IMR-90 (cell line): ENCODE results near the gene P2RY2. TPM values are rescaled to one million over a fixed set of nuclear protein-coding genes. Genes with fewer than 3 reads are reported as not detected.

Experiments used
- ATAC-seq: fragments of 200-7000 bp; cut with Tn5 transposase; 2 replicates; pipeline ENCODE4 v1.9.1; 2020; ENCODE audit warnings: low read depth, mild to moderate bottlenecking, moderate library complexity
- BruUV-seq: library from RNA; stranded (reverse); fragments of 400-500 nt; replicated peaks from 2 replicates; lab custom pipeline; 2021; lab: Mats Ljungman, UMichigan
- CTCF ChIA-PET: fragments of 300-600 bp; formaldehyde crosslinking; extraction: SDS; loops from one replicate; lab custom pipeline; 2021; ENCODE audit warnings: antibody characterized with exemption; lab: Yijun Ruan, JAX
- POLR2A ChIA-PET: fragments of 300-600 bp; sonication (Branson Sonifier 250); formaldehyde crosslinking; loops from one replicate; lab custom pipeline; 2022; ENCODE audit warnings: antibody characterized with exemption; ENCODE audit not compliant: unreplicated experiment; lab: Charles Lee
- DNase-seq: peaks from one replicate; pipeline ENCODE4 v3.0.0; 2013
- H2AFZ ChIP-seq: replicated peaks from 2 replicates; pipeline ENCODE3; 2013; ENCODE audit warnings: low read length, mild to moderate bottlenecking; ENCODE audit not compliant: poor library complexity
- H2AK5ac ChIP-seq: 2 replicates; pipeline ENCODE4 v1.6.1; 2013; ENCODE audit warnings: low read depth, low read length, inconsistent platforms
- H2AK9ac ChIP-seq: replicated peaks from 2 replicates; pipeline ENCODE3; 2013; ENCODE audit warnings: mild to moderate bottlenecking, low read depth, low read length, moderate library complexity; ENCODE audit not compliant: poor library complexity
- H2BK120ac ChIP-seq: 2 replicates; pipeline ENCODE4 v1.6.1; 2013; ENCODE audit warnings: low read depth, low read length, inconsistent platforms
- H2BK15ac ChIP-seq: 3 replicates; pipeline ENCODE4 v1.6.1; 2013; ENCODE audit warnings: low read depth, low read length, inconsistent platforms
- H2BK20ac ChIP-seq: 2 replicates; pipeline ENCODE4 v1.6.1; 2013; ENCODE audit warnings: low read depth, mild to moderate bottlenecking, inconsistent platforms, low read length, moderate library complexity
- H2BK5ac ChIP-seq: 2 replicates; pipeline ENCODE4 v1.6.1; 2013; ENCODE audit warnings: mild to moderate bottlenecking, low read depth, low read length, inconsistent platforms; ENCODE audit not compliant: poor library complexity, severe bottlenecking
- H3K14ac ChIP-seq: replicated peaks from 2 replicates; pipeline ENCODE4 v1.6.1; 2013; ENCODE audit warnings: low read depth, low read length, inconsistent platforms
- H3K18ac ChIP-seq: 2 replicates; pipeline ENCODE4 v1.6.1; 2013; ENCODE audit warnings: low read depth, low read length, control low read depth
- H3K23ac ChIP-seq: 2 replicates; pipeline ENCODE4 v1.6.1; 2013; ENCODE audit warnings: low read depth, low read length, inconsistent platforms
- H3K27ac ChIP-seq: 2 replicates; pipeline ENCODE4 v1.5.1; 2013; ENCODE audit warnings: mild to moderate bottlenecking, control low read depth, low read length; ENCODE audit not compliant: insufficient read depth
- H3K27me3 ChIP-seq: 2 replicates; pipeline ENCODE4 v1.6.1; 2013; ENCODE audit warnings: low read length; ENCODE audit not compliant: control insufficient read depth, insufficient read depth
- H3K36me3 ChIP-seq: 2 replicates; pipeline ENCODE4 v1.6.1; 2013; ENCODE audit warnings: low read length, mixed read lengths; ENCODE audit not compliant: control insufficient read depth, insufficient read depth
- H3K4ac ChIP-seq: 2 replicates; pipeline ENCODE4 v1.6.1; 2013; ENCODE audit warnings: low read depth, low read length, inconsistent platforms
- H3K4me1 ChIP-seq: 2 replicates; pipeline ENCODE4 v1.6.1; 2013; ENCODE audit warnings: low read length, mixed read lengths; ENCODE audit not compliant: control insufficient read depth, insufficient read depth
- H3K4me2 ChIP-seq: 2 replicates; pipeline ENCODE4 v1.6.1; 2013; ENCODE audit warnings: low read depth, mild to moderate bottlenecking, control low read depth, low read length, moderate library complexity
- H3K4me3 ChIP-seq: 2 replicates; pipeline ENCODE4 v1.5.1; 2013; ENCODE audit warnings: low read depth, mild to moderate bottlenecking, control low read depth, low read length, moderate library complexity; ENCODE audit not compliant: insufficient read depth
- H3K56ac ChIP-seq: 2 replicates; pipeline ENCODE4 v1.6.1; 2013; ENCODE audit warnings: low read length, inconsistent platforms; ENCODE audit not compliant: insufficient read depth; ENCODE audit errors: extremely low read depth
- H3K79me1 ChIP-seq, 2 experiments: 2 replicates each; pipeline ENCODE4 v1.6.1; 2013; ENCODE audit warnings: low read length in 2 of 2, inconsistent platforms in 1 of 2, low read depth in 1 of 2
- H3K9ac ChIP-seq: 2 replicates; pipeline ENCODE4 v1.6.1; 2013; ENCODE audit warnings: low read depth, low read length, control low read depth
- H3K9me1 ChIP-seq: 2 replicates; pipeline ENCODE4 v1.6.1; 2013; ENCODE audit warnings: low read length, inconsistent platforms; ENCODE audit not compliant: insufficient read depth
- H3K9me3 ChIP-seq: 2 replicates; pipeline ENCODE4 v1.6.1; 2013; ENCODE audit warnings: low read length; ENCODE audit not compliant: control insufficient read depth, insufficient read depth
- H4K20me1 ChIP-seq: 2 replicates; pipeline ENCODE4 v1.6.1; 2013; ENCODE audit warnings: low read length, inconsistent platforms; ENCODE audit not compliant: insufficient read depth
- H4K5ac ChIP-seq: 2 replicates; pipeline ENCODE4 v1.6.1; 2013; ENCODE audit warnings: mild to moderate bottlenecking, low read depth, low read length, control low read depth
- H4K8ac ChIP-seq, 2 experiments: 2 replicates each; pipeline ENCODE4 v1.6.1; 2013; ENCODE audit warnings: low read depth in 2 of 2, low read length in 2 of 2, control low read depth in 1 of 2, inconsistent platforms in 1 of 2
- H4K91ac ChIP-seq: 2 replicates; pipeline ENCODE4 v1.6.1; 2013; ENCODE audit warnings: low read depth, low read length, inconsistent platforms; ENCODE audit not compliant: insufficient read depth
- CEBPB ChIP-seq: IDR thresholded peaks from 2 replicates; pipeline ENCODE4 v1.6.1; 2012; ENCODE audit warnings: low read depth, low read length, improper control_type of control experiment
- FOS ChIP-seq: fragments of 150-350 bp; IDR thresholded peaks from 2 replicates; pipeline ENCODE4 v1.6.1; 2016; ENCODE audit warnings: low read depth, low read length
- MXI1 ChIP-seq: IDR thresholded peaks from 2 replicates; pipeline ENCODE4 v1.6.1; 2012; ENCODE audit warnings: low read depth, mild to moderate bottlenecking, low read length, moderate library complexity, borderline replicate concordance
- NFE2L2 ChIP-seq: fragments of 150-350 bp; IDR thresholded peaks from 2 replicates; pipeline ENCODE4 v1.6.1; 2016; ENCODE audit warnings: low read depth, mild to moderate bottlenecking, low read length
- RAD21 ChIP-seq: IDR thresholded peaks from 2 replicates; pipeline ENCODE4 v1.6.1; 2012; ENCODE audit warnings: low read length, improper control_type of control experiment
- SMC3 ChIP-seq: fragments of 150-350 bp; IDR thresholded peaks from 2 replicates; pipeline ENCODE4 v1.6.1; 2016; ENCODE audit warnings: low read depth, mild to moderate bottlenecking, antibody characterized with exemption, low read length, moderate library complexity
- USF2 ChIP-seq: fragments of 150-350 bp; IDR thresholded peaks from 2 replicates; pipeline ENCODE4 v1.6.1; 2017; ENCODE audit warnings: mild to moderate bottlenecking, antibody characterized with exemption, low read length, low read depth
- WGBS, 2 experiments: methylation state at CpG; one replicate each; pipeline versions ENCODE4 v1.1.5 to v1.1.7; 2013; ENCODE audit warnings: missing lambda C conversion rate in 2 of 2; ENCODE audit not compliant: insufficient read length in 1 of 2; ENCODE audit errors: extremely low coverage in 2 of 2; 5-methylcytosine and 5-hydroxymethylcytosine counted together
- dilution Hi-C: fragments of 300-500 bp; cut with HindIII; formaldehyde crosslinking; loops from one replicate; pipeline ENCODE4 v1.14.3; 2018; ENCODE audit warnings: low sequenced_read_pairs; ENCODE audit not compliant: unreplicated experiment
- in situ Hi-C: fragments of 300-500 bp; cut with MboI; formaldehyde crosslinking; loops from 3 replicates; pipeline ENCODE4 v1.14.3; 2019; ENCODE audit warnings: low sequenced_read_pairs, inconsistent platforms, mixed read lengths
- intact Hi-C: fragments of 100-400 bp; cut with micrococcal nuclease; formaldehyde crosslinking; loops from 2 replicates; pipeline ENCODE4 v1.10.0; 2022
- polyA plus RNA-seq, 3 experiments: library from polyadenylated mRNA; depleted of rRNA; stranded (reverse); fragments of >200 nt; gene quantifications; 2 replicates each; pipeline ENCODE4 v1.2.3, GENCODE V29; 2012; ENCODE audit warnings: low replicate concordance in 1 of 3
- total RNA-seq: library from RNA; depleted of rRNA; stranded (reverse); fragments of >200 nt; gene quantifications from 2 replicates; pipeline ENCODE4 v1.2.3, GENCODE V29; 2012
- TF ChIP-seq, protein P1 (sequence below): conservative IDR thresholded peaks from 2 replicates; pipeline ENCODE4 v1.5.1; 2012; ENCODE audit warnings: mild to moderate bottlenecking, low read depth, low read length, improper control_type of control experiment

The P2RY2 gene
- total and polyA plus RNA-seq, 2 of the 4 experiments (the other 2 are of a cell fraction) = not detected

- H4K20me1 ChIP-seq = no peaks in the 10 kb centered on the region
- no peak overlapping the region for H4K5ac ChIP-seq
- no peak overlapping the region for H2AFZ ChIP-seq
- no peaks in the 10 kb centered on the region for H3K9me3 ChIP-seq
- no peak overlapping the region for H3K23ac ChIP-seq
- no peak overlapping the region for H2AK5ac ChIP-seq
- no peaks in the 10 kb centered on the region for H3K36me3 ChIP-seq
- no peak overlapping the region for H2BK20ac ChIP-seq
- no peak overlapping the region for H3K4me3 ChIP-seq
- H2BK5ac ChIP-seq = no peak overlapping the region
- H3K9ac ChIP-seq = no peak overlapping the region
- no peak overlapping the region for H3K4me2 ChIP-seq
- intact Hi-C loops (no loop called here), dilution Hi-C loops (no loop called here), in situ Hi-C loops (no loop called here)
- H3K27me3 ChIP-seq = no peaks in the 10 kb centered on the region
- H3K9me1 ChIP-seq = peaks cover 8% of the 10 kb centered on the region
- peaks cover 14% of the 10 kb centered on the region for H3K4me1 ChIP-seq
- DNase-seq = peak; percentile 15
- no peak overlapping the region for H3K4ac ChIP-seq
- H3K79me1 ChIP-seq = no peaks in the 10 kb centered on the region
- H3K14ac ChIP-seq = no peak overlapping the region
- no peak overlapping the region for H3K18ac ChIP-seq
- no peak overlapping the region for H4K91ac ChIP-seq
- no peak overlapping the region for H3K56ac ChIP-seq
- no peak overlapping the region for H4K8ac ChIP-seq
- no peak for ATAC-seq
- CTCF ChIA-PET = interaction anchor here (0.7 kb wide), 1 partner anchor 316 kb away, joined by 4 read pairs; no protein-coding TSS in a partner anchor
- H2BK120ac ChIP-seq = no peak overlapping the region
- no peak overlapping the region for H2AK9ac ChIP-seq
- no peak for TF ChIP-seq NFE2L2
- TF ChIP-seq RAD21 = no peak
- no peak for TF ChIP-seq USF2
- no peak for TF ChIP-seq FOS
- TF ChIP-seq, protein P1, sequence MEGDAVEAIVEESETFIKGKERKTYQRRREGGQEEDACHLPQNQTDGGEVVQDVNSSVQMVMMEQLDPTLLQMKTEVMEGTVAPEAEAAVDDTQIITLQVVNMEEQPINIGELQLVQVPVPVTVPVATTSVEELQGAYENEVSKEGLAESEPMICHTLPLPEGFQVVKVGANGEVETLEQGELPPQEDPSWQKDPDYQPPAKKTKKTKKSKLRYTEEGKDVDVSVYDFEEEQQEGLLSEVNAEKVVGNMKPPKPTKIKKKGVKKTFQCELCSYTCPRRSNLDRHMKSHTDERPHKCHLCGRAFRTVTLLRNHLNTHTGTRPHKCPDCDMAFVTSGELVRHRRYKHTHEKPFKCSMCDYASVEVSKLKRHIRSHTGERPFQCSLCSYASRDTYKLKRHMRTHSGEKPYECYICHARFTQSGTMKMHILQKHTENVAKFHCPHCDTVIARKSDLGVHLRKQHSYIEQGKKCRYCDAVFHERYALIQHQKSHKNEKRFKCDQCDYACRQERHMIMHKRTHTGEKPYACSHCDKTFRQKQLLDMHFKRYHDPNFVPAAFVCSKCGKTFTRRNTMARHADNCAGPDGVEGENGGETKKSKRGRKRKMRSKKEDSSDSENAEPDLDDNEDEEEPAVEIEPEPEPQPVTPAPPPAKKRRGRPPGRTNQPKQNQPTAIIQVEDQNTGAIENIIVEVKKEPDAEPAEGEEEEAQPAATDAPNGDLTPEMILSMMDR = no peak
- TF ChIP-seq CEBPB = no peak
- no peak for TF ChIP-seq SMC3
- no peak for TF ChIP-seq MXI1
- no peak overlapping the region for H3K27ac ChIP-seq
- POLR2A ChIA-PET = no interaction called here
- WGBS, 2 experiments = 98% methylated on average over 5 of the region's 8 CpGs; no CpG with 5 or more reads in 1 of the 2 experiments
- H2BK15ac ChIP-seq = no peak overlapping the region
- BruUV-seq = no TSS peak
Measured at GRCh38 chr11:73235236-73235786, 17.2 kb downstream of the P2RY2 start.
